GM10266 (cell line): ENCODE measurements around the gene NDST3.

Experiments
- DNase-seq: peaks from one replicate; pipeline ENCODE4 v3.0.0; 2012; ENCODE audit errors: extremely low spot score
- TF ChIP-seq, protein P1 (sequence below): IDR thresholded peaks from 2 replicates; pipeline ENCODE4 v1.5.1; 2012; ENCODE audit warnings: mild to moderate bottlenecking, low read depth; ENCODE audit not compliant: control insufficient read depth, insufficient read depth; ENCODE audit errors: missing control alignments

Gene NDST3

DNA sequence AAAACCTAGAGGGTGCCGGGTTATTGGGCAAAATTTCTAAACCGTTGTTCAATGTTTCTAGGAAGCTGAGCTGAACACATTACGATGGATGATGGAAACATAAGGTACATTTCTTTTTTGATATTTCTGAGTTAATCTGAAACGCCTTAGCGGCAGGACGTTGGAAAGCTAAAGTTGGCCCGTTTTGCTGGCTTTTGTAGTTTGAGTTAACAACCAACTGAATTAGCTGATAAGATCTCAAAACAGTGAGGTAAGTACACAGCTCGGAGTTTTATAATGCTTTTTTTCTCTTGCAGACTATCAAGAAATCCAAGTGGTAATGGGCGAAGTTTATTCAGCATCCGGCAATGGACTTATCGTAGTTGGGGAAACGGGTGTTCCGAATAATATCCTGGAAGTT lies 245.0 kb downstream of the NDST3 start:
- TF ChIP-seq, protein P1, sequence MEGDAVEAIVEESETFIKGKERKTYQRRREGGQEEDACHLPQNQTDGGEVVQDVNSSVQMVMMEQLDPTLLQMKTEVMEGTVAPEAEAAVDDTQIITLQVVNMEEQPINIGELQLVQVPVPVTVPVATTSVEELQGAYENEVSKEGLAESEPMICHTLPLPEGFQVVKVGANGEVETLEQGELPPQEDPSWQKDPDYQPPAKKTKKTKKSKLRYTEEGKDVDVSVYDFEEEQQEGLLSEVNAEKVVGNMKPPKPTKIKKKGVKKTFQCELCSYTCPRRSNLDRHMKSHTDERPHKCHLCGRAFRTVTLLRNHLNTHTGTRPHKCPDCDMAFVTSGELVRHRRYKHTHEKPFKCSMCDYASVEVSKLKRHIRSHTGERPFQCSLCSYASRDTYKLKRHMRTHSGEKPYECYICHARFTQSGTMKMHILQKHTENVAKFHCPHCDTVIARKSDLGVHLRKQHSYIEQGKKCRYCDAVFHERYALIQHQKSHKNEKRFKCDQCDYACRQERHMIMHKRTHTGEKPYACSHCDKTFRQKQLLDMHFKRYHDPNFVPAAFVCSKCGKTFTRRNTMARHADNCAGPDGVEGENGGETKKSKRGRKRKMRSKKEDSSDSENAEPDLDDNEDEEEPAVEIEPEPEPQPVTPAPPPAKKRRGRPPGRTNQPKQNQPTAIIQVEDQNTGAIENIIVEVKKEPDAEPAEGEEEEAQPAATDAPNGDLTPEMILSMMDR, result no peak
- DNase-seq, result no peak

DNA sequence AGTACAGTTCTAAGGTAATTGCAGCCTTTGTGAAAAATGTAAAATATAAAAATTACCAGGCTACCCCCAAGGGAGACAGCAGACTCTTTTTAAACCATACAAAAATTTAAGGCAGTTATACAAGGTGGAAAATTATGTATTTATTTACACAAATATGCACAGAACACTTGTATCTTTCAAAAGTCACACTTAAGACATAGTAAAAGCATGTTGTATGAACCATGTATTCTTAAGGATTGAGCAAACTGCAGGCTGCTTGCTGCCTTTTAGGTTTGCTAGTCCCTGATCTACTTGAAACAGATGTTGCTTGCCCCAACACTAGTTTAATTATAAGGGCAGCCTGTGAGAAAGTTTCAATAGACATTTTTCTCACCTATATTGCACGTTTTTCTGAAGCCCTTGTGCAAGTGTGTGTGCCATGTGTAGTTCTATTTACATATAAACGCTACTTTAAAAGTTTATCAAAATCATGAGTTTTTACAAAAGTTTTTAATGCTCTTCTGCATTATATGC lies 245.7 kb downstream of the NDST3 start:
- DNase-seq, result no peak
- TF ChIP-seq, protein P1, result no peak

DNA sequence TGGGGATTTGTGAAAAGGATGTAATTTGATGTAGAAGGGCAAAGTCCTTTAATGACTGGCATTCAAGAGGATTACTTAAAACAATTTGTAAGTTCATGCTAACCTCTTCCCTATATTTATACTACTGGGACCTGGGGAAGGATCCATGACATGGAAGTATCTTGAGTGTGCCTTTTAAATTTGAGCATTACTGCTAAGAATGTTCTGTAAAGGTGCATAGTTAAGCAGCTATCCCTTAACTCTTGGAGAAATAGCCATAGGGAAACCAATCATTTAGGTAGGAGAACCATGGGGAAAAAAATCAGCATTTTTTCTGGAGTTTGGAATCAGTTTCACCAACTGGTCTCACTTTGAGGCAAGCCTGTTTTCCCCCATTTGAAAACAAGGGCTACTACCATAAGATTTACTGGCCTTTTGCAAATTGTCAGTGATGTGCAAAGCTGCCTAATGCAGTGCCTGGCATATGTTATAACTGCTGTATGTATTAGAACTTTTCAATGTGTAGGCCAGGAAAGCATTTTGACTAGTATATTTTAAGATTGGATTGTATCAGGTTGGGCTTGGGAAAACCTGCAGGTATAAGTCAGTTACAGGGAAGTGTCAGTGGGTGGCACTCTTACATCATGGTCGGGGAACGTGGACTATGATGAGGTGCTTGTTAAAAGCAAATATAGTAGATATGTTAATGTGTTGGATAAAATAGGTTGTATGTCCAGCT lies 246.4 kb downstream of the NDST3 start:
- TF ChIP-seq, protein P1, result peak; percentile 72
- DNase-seq, result no peak

DNA sequence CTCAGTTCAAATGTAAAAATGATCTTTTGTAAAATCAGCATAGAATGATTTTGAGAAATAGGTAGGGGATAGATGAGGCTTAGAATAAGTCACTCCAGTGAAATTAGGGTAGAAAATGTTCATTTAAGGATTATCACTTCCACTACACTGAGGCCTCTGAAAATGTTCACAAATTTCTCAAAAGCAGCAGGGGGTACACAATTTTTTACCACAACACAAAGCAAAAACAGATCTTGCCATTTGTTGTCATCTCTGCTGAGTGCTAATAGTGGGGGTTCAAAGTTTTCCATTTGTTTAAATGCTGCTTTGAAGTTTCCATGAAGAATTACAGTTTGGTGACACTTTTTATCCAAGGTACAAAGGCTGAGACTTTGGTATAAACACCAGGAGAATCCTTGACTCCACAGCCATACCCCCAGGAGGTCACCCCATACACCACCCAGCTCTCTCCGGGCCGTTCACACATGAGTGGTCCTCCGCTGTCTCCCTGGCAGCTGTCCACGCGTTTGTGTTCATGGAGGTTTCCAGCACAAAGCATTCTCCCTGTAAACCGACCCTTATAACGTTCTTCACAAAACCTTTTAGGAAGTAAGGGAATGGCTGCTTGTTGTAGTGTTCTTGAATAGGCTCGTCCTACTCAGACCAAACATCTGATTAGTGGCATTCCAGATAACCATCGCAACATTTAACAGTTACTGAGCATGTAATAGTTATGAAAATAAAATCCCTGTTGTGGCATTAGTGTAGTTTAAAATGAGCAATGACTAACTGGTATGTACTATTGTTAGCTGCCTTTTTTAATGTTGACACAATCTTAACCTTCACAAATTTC lies 247.5 kb downstream of the NDST3 start:
- TF ChIP-seq, protein P1, result no peak
- DNase-seq, result no peak

GRCh38 chr4:118282692-118283091 lies 248.4 kb downstream of the NDST3 start:
- TF ChIP-seq, protein P1, result no peak
- no peak for DNase-seq

GRCh38 chr4:118284169-118284568 lies 249.9 kb downstream of the NDST3 start:
- no peak for DNase-seq
- TF ChIP-seq, protein P1, result no peak

- TF ChIP-seq, protein P1, result no peak
- no peak for DNase-seq
Measured at GRCh38 chr4:118285931-118286330, 251.6 kb downstream of the NDST3 start.
